WTC11 (cell line): Measurements from ENCODE around the gene MEN1. TPM values are rescaled to one million over a fixed set of nuclear protein-coding genes. Genes with fewer than 3 reads are reported as not detected.

Experiments
- ATAC-seq: fragments of 200-7000 bp; cut with Tn5 transposase; 2 replicates; pipeline ENCODE4 v1.10.0; 2021; ENCODE audit warnings: mild to moderate bottlenecking, moderate library complexity
- CTCF ChIA-PET: fragments of 300-600 bp; sonication (Branson Sonifier 250); formaldehyde crosslinking; loops from one replicate; lab custom pipeline; 2021; ENCODE audit warnings: antibody characterized with exemption; lab: Charles Lee
- POLR2A ChIA-PET: fragments of 350-600 bp; sonication (Branson Sonifier 250); formaldehyde crosslinking; loops from one replicate; lab custom pipeline; 2021; ENCODE audit warnings: antibody characterized with exemption; lab: Charles Lee
- DNase-seq: peaks from one replicate; pipeline ENCODE4 v3.0.0; 2021; ENCODE audit warnings: low spot score
- H3K27ac Mint-ChIP-seq: 2 replicates; pipeline ENCODE4 v1.8.0; 2021; ENCODE audit warnings: mixed read lengths
- H3K27me3 Mint-ChIP-seq: 2 replicates; pipeline ENCODE4 v1.8.0; 2021; ENCODE audit warnings: low read depth, mild to moderate bottlenecking, moderate library complexity, mixed read lengths
- H3K36me3 Mint-ChIP-seq: 2 replicates; pipeline ENCODE4 v1.8.0; 2021; ENCODE audit warnings: mixed read lengths
- H3K4me1 Mint-ChIP-seq: 2 replicates; pipeline ENCODE4 v1.8.0; 2022; ENCODE audit warnings: mixed read lengths
- H3K4me3 Mint-ChIP-seq: 2 replicates; pipeline ENCODE4 v1.8.0; 2021; ENCODE audit warnings: mild to moderate bottlenecking, moderate library complexity, mixed read lengths
- H3K9me3 Mint-ChIP-seq: 2 replicates; pipeline ENCODE4 v1.8.0; 2021; ENCODE audit warnings: mixed read lengths
- AR ChIP-seq: fragments of 250-450 bp; sonication (Bioruptor Pico); IDR thresholded peaks from 2 replicates; pipeline ENCODE4 v1.9.0; 2021; ENCODE audit warnings: mild to moderate bottlenecking
- E2F1 ChIP-seq: sonication (generic); formaldehyde crosslinking; IDR thresholded peaks from 2 replicates; pipeline ENCODE4 v1.8.0; 2022; ENCODE audit warnings: mild to moderate bottlenecking, missing genetic modification reagents
- ERG ChIP-seq: fragments of 250-450 bp; sonication (Bioruptor Pico); IDR thresholded peaks from 2 replicates; pipeline ENCODE4 v1.8.0; 2021; ENCODE audit warnings: mild to moderate bottlenecking
- JUN ChIP-seq: sonication (generic); formaldehyde crosslinking; IDR thresholded peaks from 2 replicates; pipeline ENCODE4 v1.8.0; 2023; ENCODE audit warnings: mild to moderate bottlenecking, missing genetic modification reagents
- MXD4 ChIP-seq: fragments of 250-450 bp; sonication (Bioruptor Pico); IDR thresholded peaks from 2 replicates; pipeline ENCODE4 v1.8.0; 2021; ENCODE audit warnings: mild to moderate bottlenecking, moderate library complexity, borderline replicate concordance
- NFATC4 ChIP-seq: fragments of 250-450 bp; sonication (Bioruptor Pico); IDR thresholded peaks from 2 replicates; pipeline ENCODE4 v1.9.0; 2021; ENCODE audit warnings: mild to moderate bottlenecking
- NR1H2 ChIP-seq: sonication (generic); formaldehyde crosslinking; IDR thresholded peaks from 2 replicates; pipeline ENCODE4 v1.9.0; 2021; ENCODE audit warnings: mild to moderate bottlenecking, moderate library complexity, missing genetic modification reagents
- NR2C2 ChIP-seq: sonication (generic); formaldehyde crosslinking; IDR thresholded peaks from 2 replicates; pipeline ENCODE4 v1.8.0; 2022; ENCODE audit warnings: mild to moderate bottlenecking, missing genetic modification reagents
- PRRX2 ChIP-seq: fragments of 250-450 bp; sonication (Bioruptor Pico); IDR thresholded peaks from 2 replicates; pipeline ENCODE4 v1.8.0; 2021; ENCODE audit warnings: mild to moderate bottlenecking
- RELA ChIP-seq: sonication (generic); formaldehyde crosslinking; IDR thresholded peaks from 2 replicates; pipeline ENCODE4 v1.8.1; 2022; ENCODE audit warnings: missing genetic modification reagents, mild to moderate bottlenecking, borderline replicate concordance
- SP1 ChIP-seq: sonication (generic); formaldehyde crosslinking; conservative IDR thresholded peaks from 2 replicates; pipeline ENCODE4 v1.8.1; 2022; ENCODE audit warnings: missing genetic modification reagents
- TEAD1 ChIP-seq: sonication (generic); formaldehyde crosslinking; IDR thresholded peaks from 2 replicates; pipeline ENCODE4 v1.8.0; 2022; ENCODE audit warnings: mild to moderate bottlenecking, missing genetic modification reagents
- ZMAT4 ChIP-seq: fragments of 250-450 bp; sonication (Bioruptor Pico); IDR thresholded peaks from 2 replicates; pipeline ENCODE4 v1.9.0; 2021; ENCODE audit warnings: mild to moderate bottlenecking
- ZNF138 ChIP-seq: sonication (generic); formaldehyde crosslinking; conservative IDR thresholded peaks from 2 replicates; pipeline ENCODE4 v1.8.1; 2022; ENCODE audit warnings: mild to moderate bottlenecking, moderate library complexity, missing genetic modification reagents
- total RNA-seq: library from RNA; stranded (reverse); gene quantifications from 3 replicates; pipeline ENCODE4 v1.2.3, GENCODE V29; 2021
- TF ChIP-seq, protein P1 (sequence below): fragments of 200-600 bp; IDR thresholded peaks from 2 replicates; pipeline ENCODE4 v1.8.0; 2022; ENCODE audit warnings: antibody characterized with exemption
- TF ChIP-seq, protein P2 (sequence below): sonication (generic); formaldehyde crosslinking; IDR thresholded peaks from 2 replicates; pipeline ENCODE4 v1.8.0; 2022; ENCODE audit warnings: mild to moderate bottlenecking, missing genetic modification reagents
- TF ChIP-seq, protein P3 (sequence below): sonication (generic); formaldehyde crosslinking; IDR thresholded peaks from 2 replicates; pipeline ENCODE4 v1.8.0; 2022; ENCODE audit warnings: mild to moderate bottlenecking, missing genetic modification reagents
- TF ChIP-seq, protein P4 (sequence below): sonication (generic); formaldehyde crosslinking; conservative IDR thresholded peaks from 2 replicates; pipeline ENCODE4 v1.8.1; 2023; ENCODE audit warnings: mild to moderate bottlenecking, low read depth, missing genetic modification reagents, moderate library complexity

MEN1 gene
- total RNA-seq, 1 experiment from 2014 or later: 47.1 TPM

GRCh38 chr11:64767344-64768299 lies 42.7 kb downstream of the MEN1 start:
- ATAC-seq: peak; percentile 38
- DNase-seq: peak; percentile 88
- H3K36me3 Mint-ChIP-seq: peaks cover 78% of the 10 kb centered on the region
- peaks cover 50% of the 10 kb centered on the region for H3K4me1 Mint-ChIP-seq
- TF ChIP-seq, protein P1, sequence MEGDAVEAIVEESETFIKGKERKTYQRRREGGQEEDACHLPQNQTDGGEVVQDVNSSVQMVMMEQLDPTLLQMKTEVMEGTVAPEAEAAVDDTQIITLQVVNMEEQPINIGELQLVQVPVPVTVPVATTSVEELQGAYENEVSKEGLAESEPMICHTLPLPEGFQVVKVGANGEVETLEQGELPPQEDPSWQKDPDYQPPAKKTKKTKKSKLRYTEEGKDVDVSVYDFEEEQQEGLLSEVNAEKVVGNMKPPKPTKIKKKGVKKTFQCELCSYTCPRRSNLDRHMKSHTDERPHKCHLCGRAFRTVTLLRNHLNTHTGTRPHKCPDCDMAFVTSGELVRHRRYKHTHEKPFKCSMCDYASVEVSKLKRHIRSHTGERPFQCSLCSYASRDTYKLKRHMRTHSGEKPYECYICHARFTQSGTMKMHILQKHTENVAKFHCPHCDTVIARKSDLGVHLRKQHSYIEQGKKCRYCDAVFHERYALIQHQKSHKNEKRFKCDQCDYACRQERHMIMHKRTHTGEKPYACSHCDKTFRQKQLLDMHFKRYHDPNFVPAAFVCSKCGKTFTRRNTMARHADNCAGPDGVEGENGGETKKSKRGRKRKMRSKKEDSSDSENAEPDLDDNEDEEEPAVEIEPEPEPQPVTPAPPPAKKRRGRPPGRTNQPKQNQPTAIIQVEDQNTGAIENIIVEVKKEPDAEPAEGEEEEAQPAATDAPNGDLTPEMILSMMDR: peak; percentile 89
- TF ChIP-seq NR2C2 (no peak), ERG (CRISPR knock-in tag) (no peak), NR1H2 (no peak), PRRX2 (CRISPR knock-in tag) (0 out of 2 replicates have a peak, but pooled peaks have one; percentile 60), ZMAT4 (CRISPR knock-in tag) (no peak), ZNF138 (CRISPR knock-in tag) (no peak), NFATC4 (CRISPR knock-in tag) (no peak)
- TF ChIP-seq, protein P2, sequence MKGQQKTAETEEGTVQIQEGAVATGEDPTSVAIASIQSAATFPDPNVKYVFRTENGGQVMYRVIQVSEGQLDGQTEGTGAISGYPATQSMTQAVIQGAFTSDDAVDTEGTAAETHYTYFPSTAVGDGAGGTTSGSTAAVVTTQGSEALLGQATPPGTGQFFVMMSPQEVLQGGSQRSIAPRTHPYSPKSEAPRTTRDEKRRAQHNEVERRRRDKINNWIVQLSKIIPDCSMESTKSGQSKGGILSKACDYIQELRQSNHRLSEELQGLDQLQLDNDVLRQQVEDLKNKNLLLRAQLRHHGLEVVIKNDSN: peak; percentile 68; the same call in 1 of the 2 replicates
- H3K27ac Mint-ChIP-seq: peak overlapping the region; percentile 86
- no peaks in the 10 kb centered on the region for H3K27me3 Mint-ChIP-seq
- CTCF ChIA-PET: interaction anchor here (0.6 to 1.2 kb wide), 8 partner anchors 8 to 184 kb away, joined by 3 to 5 read pairs (median 3); partner anchors contain the start of genes PYGM, RASGRP2 and SF1
- no peaks in the 10 kb centered on the region for H3K9me3 Mint-ChIP-seq
- H3K4me3 Mint-ChIP-seq: no peak overlapping the region
- POLR2A ChIA-PET: interaction anchor here (0.6 kb wide), 1 partner anchor 375 kb away, joined by 3 read pairs; no protein-coding TSS in a partner anchor

DNA sequence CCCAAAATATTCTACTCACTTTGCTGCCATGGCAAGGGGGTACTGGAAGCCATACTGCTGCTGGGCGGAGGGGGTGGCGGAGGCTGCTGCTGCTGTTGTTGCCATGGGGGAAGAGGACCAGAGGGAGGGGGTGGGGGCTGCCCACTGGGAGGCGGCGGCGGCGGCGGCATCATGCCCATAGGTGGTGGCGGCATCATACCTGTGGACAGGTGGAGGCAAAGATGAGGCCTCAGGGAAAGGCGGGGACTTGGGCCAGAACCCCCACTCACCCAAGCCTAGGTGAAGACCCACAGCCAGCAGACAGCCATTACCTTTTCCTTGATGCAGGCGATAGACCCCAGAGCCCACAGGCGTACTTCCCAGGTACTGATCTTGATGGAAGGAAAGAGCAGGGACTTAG lies 43.5 kb downstream of the MEN1 start:
- peak overlapping the region; percentile 49; the same call in 1 of the 2 replicates for H3K27ac Mint-ChIP-seq
- no peaks in the 10 kb centered on the region for H3K27me3 Mint-ChIP-seq
- H3K36me3 Mint-ChIP-seq: peaks cover 70% of the 10 kb centered on the region
- TF ChIP-seq RELA (CRISPR knock-in tag) (no peak), NR2C2 (no peak), TEAD1 (no peak), JUN (no peak), E2F1 (CRISPR knock-in tag) (no peak), AR (CRISPR knock-in tag) (no peak), SP1 (CRISPR knock-in tag) (no peak), MXD4 (CRISPR knock-in tag) (no peak), NR1H2 (no peak)
- TF ChIP-seq, protein P3, sequence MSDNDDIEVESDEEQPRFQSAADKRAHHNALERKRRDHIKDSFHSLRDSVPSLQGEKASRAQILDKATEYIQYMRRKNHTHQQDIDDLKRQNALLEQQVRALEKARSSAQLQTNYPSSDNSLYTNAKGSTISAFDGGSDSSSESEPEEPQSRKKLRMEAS (CRISPR knock-in tag): no peak
- TF ChIP-seq, protein P4, sequence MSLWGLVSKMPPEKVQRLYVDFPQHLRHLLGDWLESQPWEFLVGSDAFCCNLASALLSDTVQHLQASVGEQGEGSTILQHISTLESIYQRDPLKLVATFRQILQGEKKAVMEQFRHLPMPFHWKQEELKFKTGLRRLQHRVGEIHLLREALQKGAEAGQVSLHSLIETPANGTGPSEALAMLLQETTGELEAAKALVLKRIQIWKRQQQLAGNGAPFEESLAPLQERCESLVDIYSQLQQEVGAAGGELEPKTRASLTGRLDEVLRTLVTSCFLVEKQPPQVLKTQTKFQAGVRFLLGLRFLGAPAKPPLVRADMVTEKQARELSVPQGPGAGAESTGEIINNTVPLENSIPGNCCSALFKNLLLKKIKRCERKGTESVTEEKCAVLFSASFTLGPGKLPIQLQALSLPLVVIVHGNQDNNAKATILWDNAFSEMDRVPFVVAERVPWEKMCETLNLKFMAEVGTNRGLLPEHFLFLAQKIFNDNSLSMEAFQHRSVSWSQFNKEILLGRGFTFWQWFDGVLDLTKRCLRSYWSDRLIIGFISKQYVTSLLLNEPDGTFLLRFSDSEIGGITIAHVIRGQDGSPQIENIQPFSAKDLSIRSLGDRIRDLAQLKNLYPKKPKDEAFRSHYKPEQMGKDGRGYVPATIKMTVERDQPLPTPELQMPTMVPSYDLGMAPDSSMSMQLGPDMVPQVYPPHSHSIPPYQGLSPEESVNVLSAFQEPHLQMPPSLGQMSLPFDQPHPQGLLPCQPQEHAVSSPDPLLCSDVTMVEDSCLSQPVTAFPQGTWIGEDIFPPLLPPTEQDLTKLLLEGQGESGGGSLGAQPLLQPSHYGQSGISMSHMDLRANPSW (CRISPR knock-in tag): no peak

More for the DNA sequence above, 43.5 kb downstream of the MEN1 start:
- ATAC-seq (no peak), DNase-seq (no peak)
- Mint-ChIP-seq H3K9me3 (no peaks in the 10 kb centered on the region), H3K4me1 (peaks cover 57% of the 10 kb centered on the region), H3K4me3 (no peak overlapping the region)
- POLR2A ChIA-PET: interaction anchor here (0.7 kb wide), 1 partner anchor 12 kb away, joined by 4 read pairs; no protein-coding TSS in a partner anchor
- CTCF ChIA-PET: interaction anchor here (0.6 to 1.4 kb wide), 3 partner anchors 12 to 23 kb away, joined by 3 read pairs; partner anchors contain the start of genes RASGRP2 and SF1
